ENCODE data around the gene C1S. TPM values are rescaled to one million over a fixed set of nuclear protein-coding genes. Genes with fewer than 3 reads are reported as not detected.
"Not testable (repeated sequence)": the region's sequence is repeated elsewhere in the genome, so short reads cannot be mapped to it uniquely, and the experiment has no call there.

The C1S gene
- total RNA-seq, 1 donor from 2014 or later = 10.8 TPM

DNA sequence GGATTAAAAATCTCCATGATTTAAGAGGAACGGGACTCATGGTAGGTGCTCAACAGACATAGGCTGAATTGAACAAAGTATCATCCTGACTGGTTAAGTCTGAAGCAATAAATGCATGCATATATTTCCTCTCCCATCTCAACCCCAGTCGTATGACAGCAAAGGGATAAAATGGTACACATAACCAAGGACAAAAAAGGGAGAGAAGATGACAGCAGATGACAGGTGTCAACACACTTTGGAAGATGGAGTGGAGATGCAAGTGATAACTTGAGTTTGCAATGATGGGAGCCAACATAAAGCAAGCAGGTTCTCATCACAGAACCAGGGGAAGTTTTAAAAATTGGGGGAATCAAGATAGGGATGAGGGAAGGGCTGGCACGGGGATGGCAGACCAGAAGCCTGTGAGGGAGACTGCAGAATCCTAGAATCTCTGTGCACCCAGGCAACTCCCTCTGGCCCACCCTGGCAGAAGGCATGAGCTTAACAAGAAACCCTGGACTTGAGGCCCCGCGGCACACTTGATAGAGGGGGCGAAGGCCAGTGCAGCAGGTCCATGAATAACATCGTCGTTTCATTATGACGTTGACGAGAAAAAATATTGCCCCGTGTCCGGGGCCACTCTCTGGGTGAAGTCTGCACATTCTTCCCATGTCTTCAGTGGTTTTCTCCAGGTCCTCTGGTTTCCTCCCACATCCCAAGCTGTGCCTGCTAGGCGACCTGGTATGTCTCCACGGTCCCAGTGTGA is 43.5 kb downstream of the C1S start:
- DNase-seq = no peak

DNA sequence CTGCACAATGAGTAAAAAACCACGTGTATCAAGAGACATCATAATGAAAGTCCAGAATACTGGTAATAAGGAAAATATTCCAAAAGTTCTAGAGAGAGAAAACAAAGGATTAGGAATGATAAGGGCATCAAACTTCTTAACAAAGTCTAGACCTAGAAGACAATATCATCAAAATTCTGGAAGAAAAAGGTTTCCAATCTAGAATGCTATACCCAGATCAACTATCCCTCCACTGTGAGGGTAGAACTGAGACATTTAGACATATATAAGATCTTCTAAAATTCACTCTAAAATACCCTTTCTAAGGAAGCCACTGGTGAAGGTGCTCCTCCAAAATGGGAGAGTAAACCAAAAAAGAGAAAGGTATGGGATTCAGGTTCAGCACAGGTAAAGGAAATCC is 45.6 kb downstream of the C1S start:
- no peak for DNase-seq

GRCh38 chr12:7107181-7107580 is 46.7 kb downstream of the C1S start:
- not testable (repeated sequence) for DNase-seq

DNA sequence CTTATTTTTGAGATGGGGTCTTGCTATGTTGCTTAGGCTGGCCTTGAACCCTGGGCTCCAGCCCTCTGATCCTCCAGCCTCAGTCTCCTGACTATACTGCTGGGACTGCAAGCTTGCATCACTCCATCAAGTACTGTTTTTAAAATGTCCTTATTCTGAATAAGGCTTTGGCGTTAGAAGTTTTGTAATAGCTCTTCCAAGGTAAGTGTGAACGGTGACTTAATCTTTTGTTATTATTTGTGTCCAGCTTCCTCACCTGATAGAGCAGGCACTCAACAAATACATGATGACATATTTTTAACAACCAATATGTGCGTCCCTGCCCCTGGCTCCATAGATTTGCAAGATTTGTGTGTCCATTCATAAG is 47.1 kb downstream of the C1S start:
- DNase-seq = no peak

GRCh38 chr12:7108003-7108795 is 47.7 kb downstream of the C1S start:
- peak; percentile 25 for DNase-seq

- DNase-seq = peak; percentile 57
These were observed 48.5 kb downstream of the C1S start, which contains the start of gene C1RL for GRCh38 chr12:7108796-7109571. C1RL (minus strand) TSS chr12:7109214; CDS start chr12:7109180, 34 bp downstream.

DNA sequence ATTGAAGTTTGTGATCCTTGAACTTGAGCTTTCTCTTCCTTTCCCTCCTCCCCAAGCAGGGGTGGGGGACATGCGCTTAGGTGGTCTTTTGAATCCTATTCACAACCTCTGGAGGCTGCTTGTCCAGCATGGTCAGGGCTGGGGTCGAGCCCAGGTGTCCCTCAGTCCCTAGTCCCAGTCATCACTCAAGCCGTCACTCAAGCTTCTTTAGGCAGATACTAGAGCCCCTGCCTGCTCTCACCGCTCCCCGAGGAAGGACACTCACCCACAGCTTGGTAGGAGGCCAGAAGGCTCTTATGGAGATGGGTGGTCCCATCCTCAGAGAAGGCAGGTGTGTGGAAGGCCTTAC is 49.0 kb downstream of the C1S start:
- no peak for DNase-seq

GRCh38 chr12:7110661-7111060 is 50.1 kb downstream of the C1S start:
- DNase-seq = no peak

DNA sequence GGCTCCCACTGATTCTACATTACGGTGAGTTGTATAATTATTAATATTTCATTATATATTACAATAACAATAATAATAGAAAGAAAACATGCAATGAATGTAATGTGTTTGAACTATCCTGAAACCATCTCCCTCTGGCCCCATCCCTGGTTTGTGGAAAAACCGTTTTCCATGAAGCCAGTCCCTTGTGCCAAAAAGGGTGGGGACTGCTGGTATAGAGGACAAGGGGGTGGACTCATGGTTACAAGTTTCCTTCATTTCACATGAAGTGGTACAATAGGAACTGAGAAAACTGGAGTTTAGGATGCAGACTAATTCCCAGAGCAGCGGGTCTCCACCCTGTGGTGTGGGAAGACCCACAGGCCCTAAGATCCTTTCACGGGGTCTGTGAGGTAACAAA is 51.5 kb downstream of the C1S start:
- DNase-seq = no peak

DNA sequence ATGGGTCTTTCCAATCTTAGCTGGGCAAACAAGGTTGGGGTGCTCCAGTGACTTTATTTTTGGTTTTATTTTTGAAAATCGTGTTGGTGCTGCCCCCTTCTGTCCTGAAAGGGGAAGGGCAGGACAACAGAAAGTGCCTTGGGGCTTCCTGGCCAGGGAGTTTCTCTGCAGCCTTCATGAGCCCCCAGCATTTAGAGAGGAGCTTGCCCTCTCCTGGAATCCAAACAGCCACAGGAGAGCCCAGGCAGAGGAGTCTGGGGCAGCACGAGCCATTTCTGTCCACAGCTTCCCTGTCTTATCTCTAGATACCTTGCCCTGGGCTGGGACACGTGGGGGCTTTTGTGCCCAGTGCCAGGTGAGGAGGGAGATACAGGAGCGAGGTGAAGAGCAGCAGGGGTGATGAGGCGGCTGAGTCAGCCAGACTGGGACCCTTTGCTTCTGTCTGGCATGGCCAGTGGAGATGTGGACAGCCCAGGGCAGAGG is 52.9 kb downstream of the C1S start:
- no peak for DNase-seq

DNA sequence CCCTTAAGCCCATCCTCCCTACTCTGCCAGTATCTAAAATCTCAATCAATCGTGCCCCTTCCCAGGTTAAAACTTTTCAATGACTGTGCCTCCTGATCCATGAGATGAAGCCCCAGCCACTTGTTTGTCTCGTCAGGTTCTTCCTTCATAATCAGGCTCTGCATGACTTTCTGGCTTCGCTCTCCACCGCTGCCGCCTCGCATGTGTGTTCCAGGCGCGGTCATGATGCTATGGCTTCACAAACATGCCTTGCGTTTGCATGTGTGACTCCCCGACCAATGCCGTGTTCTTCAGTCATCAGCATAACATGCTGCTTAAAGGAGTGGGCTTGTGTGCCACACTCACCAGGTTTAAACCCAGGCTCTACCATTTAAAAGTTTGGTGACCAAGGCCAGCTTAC is 53.5 kb downstream of the C1S start:
- no peak for DNase-seq

DNA sequence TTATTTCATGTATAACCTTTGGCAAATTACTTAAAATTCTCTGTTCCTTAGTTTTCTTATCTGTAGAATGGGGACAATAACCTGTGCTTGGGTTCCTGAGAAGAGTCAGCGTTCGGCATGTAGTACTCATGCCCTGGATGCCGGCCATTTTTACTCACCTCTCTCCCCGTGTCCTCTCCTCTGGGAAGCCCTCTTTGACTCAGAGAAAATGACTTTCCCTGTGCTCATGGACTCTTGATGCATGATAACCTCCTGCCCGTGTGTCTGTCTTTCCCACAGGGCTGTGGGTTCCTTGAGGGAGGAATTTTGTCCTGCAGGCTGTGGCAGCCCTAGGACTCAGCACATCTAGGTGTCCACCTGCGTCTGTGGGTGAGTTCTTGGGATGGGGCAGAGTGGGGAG is 54.3 kb downstream of the C1S start:
- no peak for DNase-seq

GRCh38 chr12:7116196-7116595 is 55.7 kb downstream of the C1S start:
- DNase-seq = no peak

GRCh38 chr12:7116916-7117315 is 56.4 kb downstream of the C1S start:
- DNase-seq = no peak

DNA sequence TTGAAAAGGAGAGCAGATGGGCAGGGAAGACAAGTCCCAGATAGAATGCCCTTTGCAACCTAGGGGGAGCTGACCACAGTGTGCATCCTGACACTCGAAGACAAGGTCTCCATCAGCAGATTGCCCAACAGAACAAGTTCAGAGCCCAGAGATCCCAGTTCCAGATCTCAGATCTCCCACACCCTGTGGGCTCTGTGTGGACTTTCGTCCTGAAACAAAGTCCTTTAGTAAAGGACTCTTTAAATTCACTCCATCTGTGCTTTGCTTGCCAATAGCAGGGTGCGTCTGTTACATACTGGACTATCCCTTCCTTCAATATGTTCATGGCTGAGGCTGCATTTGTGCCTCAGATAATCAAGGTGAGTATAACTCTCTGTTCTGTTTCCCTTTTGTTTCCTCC is 57.2 kb downstream of the C1S start:
- DNase-seq = no peak

DNA sequence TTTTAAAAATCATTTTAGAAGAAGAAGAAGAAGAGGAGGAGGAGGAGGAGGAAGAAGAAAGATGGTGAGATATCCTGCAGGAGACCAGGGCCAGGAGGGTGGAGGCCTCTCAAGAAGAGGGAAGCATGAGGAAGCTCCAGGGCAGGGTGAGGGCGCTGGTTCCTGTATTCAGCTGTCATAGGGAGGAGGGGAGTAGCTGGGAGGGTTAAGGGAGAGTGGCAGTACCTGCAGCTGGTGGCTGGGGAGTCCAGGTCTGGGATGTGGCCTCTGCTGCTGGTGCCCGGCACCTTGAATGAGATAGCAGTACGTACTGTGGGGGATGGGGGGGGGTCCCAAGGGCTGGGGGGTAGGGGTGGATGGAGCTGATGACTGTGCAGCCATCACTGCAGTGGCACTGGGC is 58.4 kb downstream of the C1S start:
- no peak for DNase-seq

DNA sequence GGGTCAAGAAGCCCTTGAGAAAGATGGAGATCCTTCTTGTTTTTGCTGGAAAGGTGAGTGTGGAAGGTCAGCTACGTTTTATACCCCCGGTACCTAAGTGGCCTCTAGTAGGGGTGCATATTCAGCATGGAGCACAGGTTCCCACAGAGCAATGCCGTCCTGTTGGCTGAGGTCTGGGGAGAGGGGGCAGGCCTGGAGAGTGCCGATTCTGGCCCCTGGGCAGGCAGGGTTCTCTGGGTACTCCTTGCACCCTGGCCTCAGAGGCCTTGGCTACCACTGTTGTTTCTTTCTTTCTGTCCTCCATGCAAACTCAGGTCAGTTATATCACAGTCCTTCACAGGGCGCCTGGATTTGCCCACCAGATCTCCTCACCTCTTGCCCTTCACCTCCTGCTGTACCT is 59.6 kb downstream of the C1S start:
- DNase-seq = no peak

Small RNA genes lying within 50 kb of the gene (small RNA-seq; reads per million reads assigned to genes)
- not detected for gene AC006512.1
- not detected for gene RNU6-485P

Other genes with a start within 250 kb of the C1S start
- 61.3 TPM for gene GPR162, start 238.9 kb upstream of the C1S start, total RNA-seq
- 11.2 TPM for gene P3H3, start 232.3 kb upstream of the C1S start, total RNA-seq
- gene GNB3, start 219.8 kb upstream of the C1S start, total RNA-seq = 0.94 TPM
- gene CDCA3, start 209.4 kb upstream of the C1S start, total RNA-seq = 3.9 TPM
- 66.8 TPM for gene USP5, start 208.6 kb upstream of the C1S start, total RNA-seq
- gene TPI1, start 193.2 kb upstream of the C1S start, total RNA-seq = 179 TPM
- 2.8 TPM for gene SPSB2, start 187.4 kb upstream of the C1S start, total RNA-seq
- gene LRRC23, start 155.9 kb upstream of the C1S start, total RNA-seq = 7.6 TPM
- 137 TPM for gene ENO2, start 146.1 kb upstream of the C1S start, total RNA-seq
- 9.2 TPM for gene ATN1, start 132.8 kb upstream of the C1S start, total RNA-seq
- not detected for gene RNU7-1, start 116.9 kb upstream of the C1S start, total RNA-seq
- 243 TPM for gene C12orf57, start 116.7 kb upstream of the C1S start, total RNA-seq
- 3.1 TPM for gene PTPN6, start 109.4 kb upstream of the C1S start, total RNA-seq
- gene PHB2, start 90.1 kb upstream of the C1S start, total RNA-seq = 102 TPM
- 26.0 TPM for gene EMG1, start 89.8 kb upstream of the C1S start, total RNA-seq
- gene LPCAT3, start 42.2 kb upstream of the C1S start, total RNA-seq = 6.6 TPM
- 2.5 TPM for gene C1R, start 31.7 kb downstream of the C1S start, total RNA-seq
- 3.4 TPM for gene C1RL, start 48.5 kb downstream of the C1S start, total RNA-seq
- gene RBP5, start 68.2 kb downstream of the C1S start, total RNA-seq = not detected
- gene CLSTN3, start 69.7 kb downstream of the C1S start, total RNA-seq = 60.5 TPM
- gene PEX5, start 129.0 kb downstream of the C1S start, total RNA-seq = 71.1 TPM
- gene ACSM4, start 243.4 kb downstream of the C1S start, total RNA-seq = not detected